Lung (tissue), 12 donors: ENCODE results near the gene PHEX. TPM values are rescaled to one million over a fixed set of nuclear protein-coding genes. Genes with fewer than 3 reads are reported as not detected.

ENCODE experiments used
- ATAC-seq: fragments of 200-7000 bp; cut with Tn5 transposase; one replicate; pipeline ENCODE4 v1.9.1; 2020; ENCODE audit warnings: moderate number of reproducible peaks; ENCODE audit not compliant: insufficient read depth, low FRiP score
- DNase-seq, 3 donors: peaks; one replicate each; pipeline ENCODE4 v3.0.0-alpha.2; 2013 to 2017
- H3K27ac ChIP-seq, 2 donors: one replicate each; pipeline ENCODE4 v1.5.1; 2013; ENCODE audit warnings: mild to moderate bottlenecking in 2 of 2, moderate library complexity in 2 of 2, control low read depth in 1 of 2, inconsistent platforms in 1 of 2, low read depth in 1 of 2, low read length in 1 of 2
- H3K27me3 ChIP-seq, 3 donors: one replicate each; pipeline ENCODE4 v1.5.1; 2013; ENCODE audit warnings: low read length in 2 of 3; ENCODE audit not compliant: control insufficient read depth in 3 of 3, insufficient read depth in 3 of 3
- H3K36me3 ChIP-seq, 4 donors: one replicate each; pipeline ENCODE4 v1.5.1; 2013; ENCODE audit warnings: low read length in 4 of 4, mild to moderate bottlenecking in 1 of 4, moderate library complexity in 1 of 4; ENCODE audit not compliant: control insufficient read depth in 4 of 4, insufficient read depth in 4 of 4
- H3K4me1 ChIP-seq, 5 donors: one replicate each; pipeline ENCODE4 v1.5.1; 2013; ENCODE audit warnings: low read length in 5 of 5, mild to moderate bottlenecking in 2 of 5, moderate library complexity in 1 of 5; ENCODE audit not compliant: control insufficient read depth in 5 of 5, insufficient read depth in 5 of 5
- H3K4me3 ChIP-seq: one replicate; pipeline ENCODE4 v1.5.1; 2013; ENCODE audit warnings: mild to moderate bottlenecking, control low read depth, moderate library complexity
- H3K9ac ChIP-seq, 2 donors: one replicate each; pipeline ENCODE4 v1.5.1; 2013; ENCODE audit warnings: low read length in 2 of 2, control low read depth in 1 of 2; ENCODE audit not compliant: insufficient read depth in 1 of 2
- H3K9me3 ChIP-seq, 4 donors: one replicate each; pipeline ENCODE4 v1.5.1; 2013; ENCODE audit warnings: low read length in 3 of 4, mild to moderate bottlenecking in 1 of 4, moderate library complexity in 1 of 4; ENCODE audit not compliant: control insufficient read depth in 4 of 4, insufficient read depth in 3 of 4
- CTCF ChIP-seq: IDR thresholded peaks from 2 replicates; pipeline ENCODE4 v1.5.1; 2012; ENCODE audit warnings: mild to moderate bottlenecking; ENCODE audit errors: control extremely low read depth, extremely low read depth
- WGBS, 2 donors: extraction: QIAGEN DNeasy Blood & Tissue Kit; methylation state at CpG; one replicate each; pipeline ENCODE4 v1.1.7; 2013; 5-methylcytosine and 5-hydroxymethylcytosine counted together
- polyA plus RNA-seq, 2 donors: library from polyadenylated mRNA; stranded (reverse); fragments of 200-250 nt; gene quantifications; one replicate each; pipeline ENCODE4 v1.2.1, GENCODE V29; 2013
- total RNA-seq, 2 donors: library from RNA; depleted of rRNA in 1 of 2; stranded (reverse); fragments of >200 nt in 1 of 2; gene quantifications; one replicate each; pipeline ENCODE4 v1.2.1, GENCODE V29; 2014 to 2021
- donor health status: control.
- donor health status: control.
- donor health status: Bipolar disorder and iron deficiency.
- donor health status: healthy.
- donor health status: DM: yes; HTN: yes; CAD: no.

Gene PHEX
- total and polyA plus RNA-seq, 4 donors, result 0.59 to 15.4 (median 3.8) TPM

GRCh38 chrX:22012931-22013330 lies 19.2 kb upstream of the PHEX start:
- no peak overlapping the region for H3K4me3 ChIP-seq
- H3K36me3 ChIP-seq, result no peaks in the 10 kb centered on the region
- ATAC-seq, result no peak
- no peak overlapping the region for H3K27ac ChIP-seq
- H3K9ac ChIP-seq, result no peak overlapping the region
- WGBS, 2 donors, result 82 to 94% methylated on average over 7 of the region's 7 CpGs
- TF ChIP-seq CTCF, result no peak
- peaks cover 0 to 5% (median under 1%) of the 10 kb centered on the region in 4 donors for H3K9me3 ChIP-seq
- H3K27me3 ChIP-seq, result peaks cover 0 to 2% (median 0%) of the 10 kb centered on the region in 3 donors
- no peaks in the 10 kb centered on the region for H3K4me1 ChIP-seq
- no peak for DNase-seq

- Histone ChIP-seq H3K27me3 (peaks cover 0 to 4% (median 0%) of the 10 kb centered on the region in 3 donors), H3K27ac (no peak overlapping the region), H3K4me1 (no peaks in the 10 kb centered on the region), H3K9me3 (no peaks in the 10 kb centered on the region), H3K36me3 (no peaks in the 10 kb centered on the region), H3K9ac (no peak overlapping the region), H3K4me3 (no peak overlapping the region)
- ATAC-seq (no peak), DNase-seq (no peak)
- TF ChIP-seq CTCF, result no peak
- 83 to 87% methylated on average over 8 to 9 of the region's 9 CpGs for WGBS, 2 donors
Measured at GRCh38 chrX:22015139-22015750, 16.9 kb upstream of the PHEX start.

- ATAC-seq (no peak), DNase-seq (peak; percentile 54 to 77 (median 76))
- no peak for TF ChIP-seq CTCF
- Histone ChIP-seq H3K36me3 (no peaks in the 10 kb centered on the region), H3K4me1 (no peaks in the 10 kb centered on the region), H3K27ac (no peak overlapping the region), H3K4me3 (no peak overlapping the region), H3K9ac (no peak overlapping the region), H3K27me3 (peaks cover 0 to 3% (median 0%) of the 10 kb centered on the region in 3 donors), H3K9me3 (peaks cover 0 to 2% (median 0%) of the 10 kb centered on the region in 4 donors)
- WGBS, 2 donors, result 63 to 74% methylated on average over 9 to 10 of the region's 10 CpGs
Measured at GRCh38 chrX:22021751-22022324, 10.3 kb upstream of the PHEX start.
